DOHH2 (cell line): Measurements from ENCODE around the gene MRPL38.

ENCODE experiments used
- CTCF ChIP-seq: fragments of 200-600 bp; sonication (generic); IDR thresholded peaks from one replicate; pipeline ENCODE4 v1.5.1; 2014; ENCODE audit warnings: antibody characterized with exemption, mild to moderate bottlenecking, low read depth, low read length; ENCODE audit not compliant: poor library complexity, severe bottlenecking
- EZH2phosphoT487 ChIP-seq: fragments of 200-600 bp; sonication (generic); IDR thresholded peaks from 2 replicates; pipeline ENCODE4 v1.6.1; 2017; ENCODE audit warnings: borderline replicate concordance, mild to moderate bottlenecking, antibody characterized with exemption, low read length, moderate library complexity, mixed read lengths

- no peak for TF ChIP-seq CTCF
- TF ChIP-seq EZH2phosphoT487, result no peak
These were observed 7.3 kb downstream of the MRPL38 start for GRCh38 chr17:75897160-75898019.
